Retinal pigment epithelial cell (primary cell): ENCODE measurements around the gene CHCHD6.

Experiments
- DNase-seq: peaks from one replicate; pipeline ENCODE4 v3.0.0-alpha.2; 2010; ENCODE audit warnings: low read depth
- H3K4me3 ChIP-seq: 2 replicates; pipeline ENCODE4 v1.5.1; 2011; ENCODE audit warnings: mild to moderate bottlenecking, low read length, control low read depth, moderate library complexity
- CTCF ChIP-seq: conservative IDR thresholded peaks from 2 replicates; pipeline ENCODE4 v1.5.1; 2011; ENCODE audit warnings: low read depth, low read length, control low read depth, inconsistent platforms

Gene CHCHD6

GRCh38 chr3:126834596-126835471 is 130.8 kb downstream of the CHCHD6 start:
- no peak overlapping the region for H3K4me3 ChIP-seq
- no peak for DNase-seq
- no peak for TF ChIP-seq CTCF

DNA sequence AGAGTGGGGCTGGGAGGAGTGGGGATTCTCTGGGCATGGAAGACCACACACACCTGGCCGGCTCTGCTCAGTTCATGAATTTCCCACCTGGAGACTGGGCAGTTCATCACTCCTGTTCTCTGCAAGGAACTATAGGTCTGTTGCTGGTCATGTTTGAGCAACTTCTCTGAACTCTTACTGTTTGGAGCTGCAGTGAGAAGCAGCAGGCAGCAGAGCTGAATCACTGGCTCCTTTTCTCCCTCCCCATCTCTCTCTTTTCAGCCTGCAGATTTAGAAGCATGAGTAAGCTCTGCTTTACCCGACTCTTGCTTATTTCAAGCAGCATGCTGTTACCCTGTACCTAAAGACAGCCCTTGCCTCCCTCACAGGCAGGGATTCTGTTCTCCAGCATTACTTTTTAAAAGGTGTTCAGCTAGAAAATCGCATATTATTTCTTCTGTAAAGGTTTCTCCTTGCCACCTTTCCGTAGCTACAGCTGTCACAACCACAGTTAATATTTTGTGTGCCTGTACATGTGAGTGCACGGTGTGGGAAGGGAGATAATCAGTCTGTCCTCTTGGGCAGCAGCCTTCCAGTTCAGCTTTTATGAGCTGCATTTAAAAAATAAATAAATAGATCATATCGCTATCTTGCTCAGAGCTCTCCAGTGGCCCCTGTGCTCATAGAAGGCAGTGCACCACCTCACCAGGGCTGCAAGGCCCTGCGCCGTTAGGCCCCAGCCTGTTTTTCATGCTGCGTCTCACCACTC is 131.6 kb downstream of the CHCHD6 start:
- no peak for DNase-seq
- H3K4me3 ChIP-seq: no peak overlapping the region
- TF ChIP-seq CTCF: peak; percentile 39

DNA sequence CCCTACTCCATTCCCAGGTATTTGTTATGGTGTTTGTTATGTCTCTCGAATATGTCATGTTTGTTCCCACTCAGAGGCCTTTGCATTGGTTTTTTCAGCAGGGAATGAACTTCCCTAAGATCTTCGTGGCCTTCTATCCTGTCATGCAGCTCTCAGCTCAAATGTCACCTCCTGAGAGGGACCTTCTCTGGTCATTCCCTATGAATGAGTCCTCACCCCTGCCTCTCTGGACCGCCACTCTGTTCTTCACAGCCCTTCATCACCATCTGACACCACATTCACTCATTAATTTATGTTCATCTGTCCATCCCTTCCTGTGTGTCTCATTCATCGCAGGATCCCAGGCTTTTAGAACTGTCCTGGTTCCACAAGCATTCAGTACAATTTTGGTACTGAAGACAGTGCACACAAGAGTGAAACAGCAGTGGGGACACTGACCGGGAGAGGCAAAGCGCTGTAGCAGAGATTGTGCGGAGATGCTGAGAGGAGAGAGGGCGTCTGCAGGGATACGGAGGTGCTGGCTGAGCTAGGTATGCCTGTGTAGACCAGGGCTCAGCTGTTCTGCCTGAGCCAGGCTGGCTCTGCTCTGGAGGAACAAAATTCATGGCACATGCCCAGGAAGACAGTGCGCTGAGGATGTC is 132.3 kb downstream of the CHCHD6 start:
- TF ChIP-seq CTCF: no peak
- no peak for DNase-seq

DNA sequence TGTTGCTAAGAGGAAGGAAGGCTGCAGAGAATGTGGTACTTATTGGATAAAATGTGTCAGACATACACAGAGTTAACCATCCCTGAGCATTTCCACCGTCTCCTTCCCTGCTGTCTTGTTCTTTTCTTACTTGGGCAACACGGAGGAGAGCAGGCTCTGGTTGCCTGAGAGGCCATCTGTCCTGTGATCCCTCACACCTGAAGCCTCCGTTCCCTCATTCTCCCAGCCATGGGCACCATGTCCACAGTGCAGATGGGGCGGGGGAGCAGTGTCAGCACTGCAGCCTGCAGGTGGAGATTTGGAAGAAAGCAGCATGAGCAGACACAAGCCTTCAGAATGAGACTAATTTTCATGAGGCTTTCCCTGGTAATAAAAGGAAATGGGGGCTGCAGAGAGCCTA is 133.7 kb downstream of the CHCHD6 start:
- TF ChIP-seq CTCF: no peak
- no peak for DNase-seq
- no peak overlapping the region for H3K4me3 ChIP-seq

More for the DNA sequence above, 132.3 kb downstream of the CHCHD6 start:
- H3K4me3 ChIP-seq: no peak overlapping the region

- TF ChIP-seq CTCF: no peak
- no peak overlapping the region for H3K4me3 ChIP-seq
- no peak for DNase-seq
Measured at GRCh38 chr3:126845920-126846715, 142.1 kb downstream of the CHCHD6 start.

DNA sequence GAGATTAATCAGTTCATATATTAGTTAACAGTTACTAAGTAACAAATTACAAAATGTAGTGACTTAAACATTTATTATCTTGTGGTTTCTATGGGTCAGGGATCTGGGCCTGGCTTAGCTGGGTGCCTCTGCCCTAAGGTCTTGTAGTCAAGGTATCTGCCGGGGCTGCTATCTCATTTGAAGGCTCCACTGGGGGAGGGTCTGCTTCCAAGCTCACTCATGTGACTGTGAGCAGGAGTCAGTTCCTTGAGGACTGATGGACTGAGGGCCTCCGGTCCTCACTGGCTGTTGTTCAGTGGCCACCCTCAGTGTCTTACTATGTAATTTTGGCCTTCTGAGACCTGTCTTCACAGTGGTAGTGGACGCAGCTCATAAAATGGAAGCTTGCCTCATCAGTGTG is 143.0 kb downstream of the CHCHD6 start:
- TF ChIP-seq CTCF: no peak

More for the DNA sequence above, 143.0 kb downstream of the CHCHD6 start:
- no peak for DNase-seq
- no peak overlapping the region for H3K4me3 ChIP-seq
